ENCODE measurements around the gene LRRD1. TPM values are rescaled to one million over a fixed set of nuclear protein-coding genes. Genes with fewer than 3 reads are reported as not detected.

Gene LRRD1
- total and polyA plus RNA-seq, 12 donors: 0.08 to 0.18 (median 0.12) TPM; not detected in 8

DNA sequence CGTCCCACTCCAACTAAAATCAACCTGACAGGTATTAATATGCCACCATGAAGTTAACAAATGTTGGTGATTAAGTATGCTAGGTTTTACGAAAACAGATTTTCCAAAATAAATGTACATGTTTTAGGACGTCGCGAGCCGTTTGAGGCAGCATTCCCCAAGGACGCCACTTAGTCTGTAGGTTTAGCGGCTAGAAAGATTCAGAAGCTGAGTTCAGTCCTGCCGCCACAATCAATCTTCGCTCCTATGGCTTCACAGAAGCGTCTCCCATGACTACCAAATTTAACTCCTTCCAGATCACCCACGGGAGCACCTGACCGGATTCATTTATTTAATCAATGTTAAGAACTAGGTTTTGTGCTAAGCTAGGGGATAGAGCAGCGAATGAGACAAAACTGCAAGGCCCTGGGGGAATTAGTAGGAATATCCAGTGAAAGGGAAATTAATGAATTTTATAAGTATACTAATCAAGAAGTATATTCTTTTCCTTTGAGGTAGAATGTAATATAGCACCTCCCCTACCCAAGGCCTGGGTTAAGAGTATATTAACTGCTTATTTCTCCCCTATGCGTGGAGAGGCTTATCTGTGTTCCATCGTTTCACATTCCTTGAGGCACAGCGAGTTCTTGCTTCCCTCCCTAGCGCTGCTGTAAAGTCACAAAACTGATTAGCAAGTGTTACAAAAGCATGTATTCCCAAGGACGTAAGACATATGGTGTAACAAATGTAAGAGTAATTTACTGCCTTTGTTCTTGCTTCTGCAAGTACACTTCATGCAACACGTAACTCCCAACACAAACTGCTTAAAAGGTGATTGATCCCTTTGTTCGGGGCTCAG lies 43.7 kb downstream of the LRRD1 start:
- no peaks in the 10 kb centered on the region for H3K27me3 ChIP-seq
- peaks cover 0 to 12% (median under 1%) of the 10 kb centered on the region in 9 donors for H3K36me3 ChIP-seq
- ATAC-seq (peak in 2 of 8 donors; percentile 10 to 15), DNase-seq (peak in 1 of 2 donors; percentile 12)
- peak overlapping the region; percentile 90 to 99 (median 94) for H3K27ac ChIP-seq
- peak in 1 of 9 donors; percentile 5 for TF ChIP-seq CTCF (IDR thresholded peaks at IDR 0.05)
- H3K4me3 ChIP-seq: peak overlapping the region; percentile 77 to 99 (median 89)
- H3K9me3 ChIP-seq: no peaks in the 10 kb centered on the region
- 23 to 24% methylated on average over 21 of the region's 21 CpGs for WGBS, 2 donors
- H3K4me1 ChIP-seq: peaks cover 0 to 26% (median 16%) of the 10 kb centered on the region in 9 donors
- intact Hi-C loops (cut with DNase I): loop anchor here in 2 of 10 donors (2.0 to 10.0 kb wide), 2 partner anchors 44 to 80 kb away; partner anchors contain the start of gene LRRD1 (in 1 of the 2)

DNA sequence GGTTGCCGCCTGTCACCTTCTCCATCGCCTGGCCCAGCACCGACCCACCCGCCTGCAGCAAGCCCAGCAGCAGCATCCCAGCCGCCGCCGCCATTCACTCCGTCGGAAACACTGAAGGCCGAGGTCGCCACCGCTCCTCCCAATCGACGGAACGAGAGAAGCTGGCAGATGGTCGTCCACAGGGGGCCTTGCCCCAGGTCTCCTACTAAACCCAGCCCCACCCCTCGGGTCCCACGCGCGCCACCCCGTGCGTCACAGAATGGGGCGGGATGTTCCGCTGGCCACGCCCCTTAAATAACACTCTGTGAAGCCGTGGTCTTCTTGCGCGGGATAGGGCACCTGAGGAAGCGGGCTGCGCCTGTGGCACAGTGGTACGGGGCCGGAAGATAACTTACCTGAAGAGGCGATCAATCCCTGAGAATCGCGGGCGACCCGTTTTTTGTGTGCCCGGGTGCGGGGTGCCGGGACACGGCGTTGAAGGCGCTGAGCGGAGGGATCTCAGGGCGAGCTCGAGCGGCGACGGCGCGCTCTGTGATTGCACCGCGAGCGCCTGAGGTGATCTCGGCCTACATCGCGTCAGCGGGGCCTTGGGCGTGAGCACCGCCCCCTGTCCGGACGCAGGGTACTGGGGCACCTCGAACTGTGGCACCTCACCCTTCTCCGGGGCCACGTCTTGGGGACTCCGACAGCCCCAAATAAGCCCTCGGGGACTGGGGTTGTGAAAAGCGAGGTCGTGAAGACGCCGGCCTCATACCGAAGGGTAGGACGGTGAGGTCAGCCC lies 44.5 kb downstream of the LRRD1 start, which contains the start of gene CYP51A1:
TSS of gene CYP51A1 (minus strand) at position 207 of the 781 bp plus-strand sequence. CDS start at position 94, 113 bp downstream.
- 1% methylated on average over 72 to 73 of the region's 73 CpGs for WGBS, 2 donors
- peak; percentile 96 to 98 (median 98) for ATAC-seq
- peak; percentile 91 to 95 for DNase-seq

DNA sequence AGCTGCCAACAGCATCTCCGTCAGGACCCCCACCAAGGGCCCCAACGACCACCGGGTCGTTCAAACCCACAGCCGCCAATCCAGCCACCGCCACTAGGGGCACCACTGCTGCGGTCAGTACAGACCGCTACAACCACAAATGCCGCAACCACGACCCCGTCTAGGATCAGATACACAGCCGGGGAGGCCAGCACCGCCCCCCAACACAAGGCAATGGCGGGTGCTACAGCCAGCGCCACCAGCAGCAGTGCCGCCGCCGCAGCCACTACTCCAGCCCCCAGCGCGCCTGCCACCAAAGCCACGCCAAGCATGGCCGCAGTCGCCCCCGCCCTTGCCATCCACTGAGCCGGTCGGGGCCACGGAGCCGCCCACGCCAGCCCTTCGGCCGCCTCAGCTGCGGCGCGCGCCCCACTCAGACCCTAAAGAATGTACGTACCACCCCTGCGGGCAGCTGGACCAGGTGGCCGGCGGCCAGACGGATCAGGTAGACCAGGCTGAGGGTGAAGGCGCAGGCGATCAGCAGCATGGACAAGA lies 45.1 kb downstream of the LRRD1 start:
- 0 to 1% methylated on average over 40 to 42 of the region's 42 CpGs for WGBS, 2 donors
- no peaks in the 10 kb centered on the region for H3K27me3 ChIP-seq
- intact Hi-C loops (cut with DNase I): loop anchor here in 3 of 10 donors (2.0 to 10.0 kb wide), 3 partner anchors 45 to 313 kb away; partner anchors contain the start of genes GATAD1 (in 3 of the 3) and LRRD1 (in 1 of the 3)
- peaks cover 0 to 26% (median 16%) of the 10 kb centered on the region in 9 donors for H3K4me1 ChIP-seq
- no peaks in the 10 kb centered on the region for H3K9me3 ChIP-seq
- peaks cover 0 to 27% (median 5%) of the 10 kb centered on the region in 9 donors for H3K36me3 ChIP-seq
- H3K27ac ChIP-seq: peak overlapping the region; percentile 90 to 99 (median 94)
- ATAC-seq (peak; percentile 44 to 80 (median 53)), DNase-seq (peak; percentile 68 to 73)
- H3K4me3 ChIP-seq: peak overlapping the region; percentile 77 to 99 (median 89)
- TF ChIP-seq CTCF (IDR thresholded peaks at IDR 0.05): peak; percentile 50 to 87 (median 78)

More for the DNA sequence above, 44.5 kb downstream of the LRRD1 start, which contains the start of gene CYP51A1:
- Histone ChIP-seq H3K9me3 (no peaks in the 10 kb centered on the region), H3K27ac (peak within 1 kb of the TSS; percentile 90 to 99 (median 94)), H3K4me1 (peaks cover 0 to 26% (median 16%) of the 10 kb centered on the region in 9 donors), H3K27me3 (no peaks in the 10 kb centered on the region), H3K4me3 (peak within 1 kb of the TSS; percentile 77 to 99 (median 89)), H3K36me3 (peaks cover 0 to 20% (median 5%) of the 10 kb centered on the region in 9 donors)
- intact Hi-C loops (cut with DNase I): loop anchor here in 3 of 10 donors (2.0 to 10.0 kb wide), 3 partner anchors 44 to 313 kb away; partner anchors contain the start of genes GATAD1 (in 3 of the 3) and LRRD1 (in 1 of the 3)
- TF ChIP-seq CTCF (IDR thresholded peaks at IDR 0.05): peak in 4 of 9 donors; percentile 11 to 27 (median 20)

All from heart right ventricle (tissue), 16 donors.